Left ventricle myocardium superior (tissue), 1 donor: ENCODE results near the gene PRDM7. TPM values are rescaled to one million over a fixed set of nuclear protein-coding genes. Genes with fewer than 3 reads are reported as not detected.
"Not testable (repeated sequence)": the region's sequence is repeated elsewhere in the genome, so short reads cannot be mapped to it uniquely, and the experiment has no call there.

Experiments
- ATAC-seq: fragments of 200-7000 bp; cut with Tn5 transposase; one replicate; pipeline ENCODE4 v1.9.1; 2020; ENCODE audit warnings: mild to moderate bottlenecking, moderate library complexity
- DNase-seq: peaks from one replicate; pipeline ENCODE4 v3.0.0-alpha.2; 2020
- intact Hi-C: fragments of 100-400 bp; cut with micrococcal nuclease; formaldehyde crosslinking; loops from one replicate; pipeline ENCODE4 v1.11.0; 2022
- total RNA-seq: library from RNA; stranded (reverse); fragmentation: NEBNext Ultra II Directional; extraction: Animal tissue kit (Norgen Biotek cat#: 25700); gene quantifications from one replicate; pipeline ENCODE4 v1.2.1, GENCODE V29; 2021
- donor health status: DM: no; HTN: yes; CAD: no; lungs with severe emphysema.

The PRDM7 gene
- total RNA-seq, 1 donor from 2014 or later = not detected

GRCh38 chr16:90019543-90020259 is 57.4 kb downstream of the PRDM7 start:
- peak; percentile 63 for DNase-seq
- intact Hi-C loops = no loop called here
- ATAC-seq = peak; percentile 19

GRCh38 chr16:90018652-90019542 is 58.2 kb downstream of the PRDM7 start, which contains the start of gene DBNDD1:
Gene DBNDD1, minus strand, starts transcription at chr16:90019456. Its CDS starts 115 bp downstream, at chr16:90019341.
- peak; percentile 21 for ATAC-seq
- intact Hi-C loops = no loop called here
- DNase-seq = no peak

GRCh38 chr16:90018297-90018651 is 58.9 kb downstream of the PRDM7 start:
- intact Hi-C loops = no loop called here
- DNase-seq = no peak
- no peak for ATAC-seq

GRCh38 chr16:90016339-90016950 is 60.7 kb downstream of the PRDM7 start:
- ATAC-seq (no peak), DNase-seq (no peak)
- intact Hi-C loops = no loop called here

- intact Hi-C loops = no loop called here
- DNase-seq = no peak
- no peak for ATAC-seq
Measured at GRCh38 chr16:90015586-90016338, 61.4 kb downstream of the PRDM7 start.

GRCh38 chr16:90012991-90013745 is 64.0 kb downstream of the PRDM7 start:
- ATAC-seq = no peak
- DNase-seq = no peak
- intact Hi-C loops = no loop called here

GRCh38 chr16:90011908-90012501 is 65.1 kb downstream of the PRDM7 start:
- intact Hi-C loops = no loop called here
- DNase-seq (no peak), ATAC-seq (no peak)

- intact Hi-C loops = no loop called here
- DNase-seq = no peak
- ATAC-seq = no peak
Measured at GRCh38 chr16:90011508-90011819, 65.7 kb downstream of the PRDM7 start.

GRCh38 chr16:90010676-90011507 is 66.2 kb downstream of the PRDM7 start:
- no peak for DNase-seq
- intact Hi-C loops = no loop called here
- no peak for ATAC-seq

- DNase-seq = no peak
- no peak for ATAC-seq
- intact Hi-C loops = no loop called here
Measured at GRCh38 chr16:90009172-90009899, 67.8 kb downstream of the PRDM7 start.

- DNase-seq (no peak), ATAC-seq (no peak)
- intact Hi-C loops = no loop called here
Measured at GRCh38 chr16:90008708-90009145, 68.4 kb downstream of the PRDM7 start.

GRCh38 chr16:90007635-90008234 is 69.4 kb downstream of the PRDM7 start:
- DNase-seq, ATAC-seq, intact Hi-C loops: not testable (repeated sequence)

- intact Hi-C loops = no loop called here
- DNase-seq (no peak), ATAC-seq (no peak)
Measured at GRCh38 chr16:90007015-90007414, 70.1 kb downstream of the PRDM7 start.
